ENCODE data around the gene BMP10.
A peak's percentile ranks its signal among the peaks of the same experiment; 100 is the strongest.

The BMP10 gene, protein sequence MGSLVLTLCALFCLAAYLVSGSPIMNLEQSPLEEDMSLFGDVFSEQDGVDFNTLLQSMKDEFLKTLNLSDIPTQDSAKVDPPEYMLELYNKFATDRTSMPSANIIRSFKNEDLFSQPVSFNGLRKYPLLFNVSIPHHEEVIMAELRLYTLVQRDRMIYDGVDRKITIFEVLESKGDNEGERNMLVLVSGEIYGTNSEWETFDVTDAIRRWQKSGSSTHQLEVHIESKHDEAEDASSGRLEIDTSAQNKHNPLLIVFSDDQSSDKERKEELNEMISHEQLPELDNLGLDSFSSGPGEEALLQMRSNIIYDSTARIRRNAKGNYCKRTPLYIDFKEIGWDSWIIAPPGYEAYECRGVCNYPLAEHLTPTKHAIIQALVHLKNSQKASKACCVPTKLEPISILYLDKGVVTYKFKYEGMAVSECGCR

DNA sequence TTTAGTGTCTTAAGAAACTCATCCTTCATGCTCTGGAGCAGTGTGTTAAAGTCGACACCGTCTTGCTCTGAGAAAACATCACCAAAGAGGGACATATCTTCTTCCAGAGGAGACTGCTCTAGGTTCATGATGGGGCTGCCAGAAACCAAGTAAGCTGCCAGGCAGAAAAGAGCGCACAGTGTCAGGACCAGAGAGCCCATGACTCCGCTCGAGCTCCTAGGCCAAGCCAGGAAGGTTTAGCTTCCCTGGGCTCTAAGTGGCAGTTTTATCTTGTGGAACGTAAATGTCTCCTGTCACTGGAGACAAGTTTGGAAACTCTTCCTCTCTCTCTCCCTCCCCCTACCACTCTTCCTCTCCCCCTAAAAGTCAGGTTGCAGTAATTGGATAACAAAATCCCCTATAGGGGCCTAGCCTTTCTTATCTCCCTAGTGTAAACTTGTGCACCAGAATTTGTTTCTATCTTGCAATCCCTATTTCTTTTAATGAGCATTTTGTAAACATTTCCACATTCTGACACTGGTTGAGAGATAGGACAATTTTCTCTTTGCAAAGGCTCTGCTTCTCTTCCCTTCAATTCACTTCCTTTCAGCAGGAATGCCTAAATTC is at the start of gene BMP10:
Gene BMP10 (minus strand): TSS at position 239 of the 606 bp plus-strand sequence. CDS start 39 bp downstream, at position 200.
- no peak for DNase-seq (ENCODE audit: low read depth)

DNA sequence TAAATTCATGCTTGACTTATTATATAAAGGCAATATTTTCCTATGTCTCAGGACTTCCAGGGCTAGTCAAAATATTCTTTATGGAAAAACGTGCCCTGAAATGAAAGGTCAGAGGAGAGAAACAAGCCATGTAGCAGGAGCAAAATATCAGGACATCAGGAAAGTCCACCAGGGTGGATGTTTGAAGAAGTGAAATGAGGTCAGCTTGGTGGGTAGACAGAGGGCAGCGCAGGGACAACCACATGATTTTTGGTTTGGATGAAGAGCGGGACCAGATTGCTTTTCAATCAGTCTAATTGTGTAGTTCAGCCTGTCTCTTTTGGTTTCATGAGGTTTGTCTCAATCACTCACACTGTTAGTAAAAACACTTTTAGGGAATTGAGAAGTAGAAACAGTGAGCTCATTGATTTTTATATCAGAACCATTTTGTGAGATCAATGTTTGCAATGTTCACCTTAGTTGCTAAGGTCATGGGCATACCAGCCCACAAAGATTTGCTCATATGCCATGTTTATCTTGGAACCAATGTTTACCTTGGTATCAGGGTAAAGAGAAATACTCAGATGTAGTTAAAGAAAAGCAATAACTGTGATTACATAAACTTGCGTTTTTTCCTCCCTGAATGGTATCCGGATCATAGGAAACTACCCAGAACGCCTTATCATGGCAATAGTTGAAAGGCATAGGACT is 49.4 kb upstream of the BMP10 start:
- no peak for DNase-seq (ENCODE audit: low read depth)

DNA sequence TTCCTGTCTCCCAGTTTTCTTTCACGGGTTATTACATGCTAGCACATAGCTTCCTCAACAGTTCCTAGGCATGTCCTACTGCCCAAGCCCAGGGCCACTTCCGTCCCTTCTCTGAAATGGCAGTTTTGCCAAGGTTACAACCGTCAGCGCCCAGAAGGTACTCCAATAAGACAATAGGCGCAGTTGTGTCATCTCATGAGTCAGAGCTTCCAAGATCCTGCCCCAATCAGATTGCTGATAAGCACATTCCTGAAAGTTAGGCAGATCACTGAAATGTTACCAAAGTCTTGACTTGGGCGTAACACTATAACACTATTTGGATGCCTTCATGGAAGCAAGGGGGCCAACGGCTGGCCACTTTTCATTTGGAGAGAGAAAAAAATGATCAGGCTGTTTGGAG is 47.3 kb upstream of the BMP10 start:
- no peak for DNase-seq (ENCODE audit: low read depth)

DNA sequence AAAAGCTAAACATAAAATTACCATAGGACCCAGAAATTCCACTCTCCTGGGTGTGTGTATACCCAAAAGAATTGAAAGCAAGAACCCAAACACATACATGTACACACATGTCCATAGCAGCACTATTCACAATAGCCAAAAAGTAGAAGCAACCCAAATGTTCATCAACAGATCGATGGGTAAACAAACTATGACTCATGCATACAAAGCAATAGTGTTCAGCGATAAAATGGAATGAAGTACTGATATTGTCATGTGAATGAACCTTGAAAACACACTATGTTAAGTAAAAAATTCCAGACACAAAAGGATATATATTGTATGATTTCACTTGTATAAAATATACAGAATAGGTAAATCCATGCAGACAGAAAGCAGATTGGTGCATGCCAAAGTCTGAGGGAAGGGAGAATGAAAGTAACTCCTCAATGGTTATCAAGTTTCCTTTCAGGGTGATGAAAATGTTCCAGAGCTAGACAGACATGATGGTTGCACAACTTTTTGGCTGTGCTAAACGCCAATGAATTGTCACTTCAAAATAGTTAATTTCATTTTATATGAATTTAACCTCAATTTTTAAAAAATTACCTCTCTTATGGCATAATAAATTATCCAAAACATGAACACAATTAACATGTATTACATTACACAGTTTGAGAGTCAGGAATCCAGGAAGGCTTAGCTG is 46.0 kb upstream of the BMP10 start:
- DNase-seq (ENCODE audit: low read depth) = no peak

DNA sequence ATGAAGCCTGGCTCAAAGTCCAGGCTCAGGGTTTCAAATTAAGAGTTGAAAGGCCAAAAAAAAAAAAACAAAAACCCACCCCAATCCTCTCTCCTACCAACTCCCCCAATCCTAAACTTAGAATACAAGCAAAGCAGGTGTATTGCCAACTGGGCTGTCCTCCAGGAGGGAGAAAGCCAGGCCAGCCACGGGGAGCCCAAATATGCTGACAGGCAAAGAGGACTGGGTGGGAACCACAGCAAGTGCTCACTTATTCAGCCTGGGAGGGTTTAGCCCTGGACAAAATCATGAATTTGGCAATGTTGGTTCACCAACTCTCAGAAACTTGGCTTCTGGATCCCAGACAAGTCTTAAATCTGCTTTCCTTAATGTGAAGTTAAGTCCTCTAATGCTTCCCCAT is 45.0 kb upstream of the BMP10 start:
- no peak for DNase-seq (ENCODE audit: low read depth)

DNA sequence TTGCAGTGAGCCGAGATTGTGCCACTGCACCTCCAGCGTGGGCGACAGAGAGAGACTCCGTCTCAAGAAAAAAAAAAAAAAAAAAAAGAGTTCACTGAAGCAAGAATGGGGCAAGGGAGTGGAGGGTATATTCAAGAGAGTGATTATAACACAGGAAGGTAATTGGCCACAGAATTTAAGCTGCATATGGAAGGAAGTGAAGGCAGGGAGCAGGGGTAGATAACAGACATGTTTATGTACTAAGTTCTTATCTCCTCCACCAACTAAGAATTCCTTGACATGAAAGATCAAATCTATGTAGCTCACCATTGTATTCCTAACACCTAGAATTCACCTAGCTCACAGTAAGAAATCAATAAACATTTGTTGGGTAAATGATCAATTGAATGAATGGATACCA is 44.2 kb upstream of the BMP10 start:
- no peak for DNase-seq (ENCODE audit: low read depth)

DNA sequence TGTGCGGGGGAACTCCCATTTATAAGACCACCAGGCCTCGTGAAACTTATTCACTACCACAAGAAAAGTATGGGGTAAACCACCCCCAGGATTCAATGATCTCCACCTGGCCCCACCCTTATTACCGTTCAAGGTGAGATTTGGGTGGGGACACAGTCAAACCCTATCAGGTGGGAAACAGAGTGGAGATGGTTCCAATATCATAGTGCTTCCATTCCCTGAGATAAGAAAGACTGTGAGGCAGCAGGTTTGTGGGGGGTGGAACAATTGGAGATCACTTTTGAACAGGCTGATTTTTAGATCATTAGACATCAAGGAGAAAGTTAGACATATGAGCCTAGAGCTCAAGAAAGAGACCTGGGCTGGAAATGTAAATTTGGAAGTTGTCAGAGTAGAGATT is 42.2 kb upstream of the BMP10 start:
- no peak for DNase-seq (ENCODE audit: low read depth)

DNA sequence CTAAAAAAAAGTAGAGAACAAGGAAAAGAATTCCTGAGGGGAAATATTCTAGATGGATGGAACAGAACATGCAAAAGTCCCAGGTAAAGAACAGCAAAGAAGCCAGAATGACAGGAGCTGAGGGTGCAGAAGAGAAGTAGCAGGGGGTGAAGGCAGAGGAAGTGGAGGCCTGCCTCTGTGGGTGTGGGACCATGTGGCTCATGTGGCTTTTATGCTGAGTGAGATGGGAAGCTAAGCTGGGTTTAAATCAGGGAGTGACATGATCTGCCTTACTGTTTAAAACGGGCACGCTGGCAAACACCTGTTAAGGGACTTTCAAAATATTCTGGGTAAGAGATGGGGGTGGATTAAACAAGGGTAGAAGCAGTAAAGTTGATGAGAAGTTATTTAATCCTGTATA is 41.5 kb upstream of the BMP10 start:
- no peak for DNase-seq (ENCODE audit: low read depth)

DNA sequence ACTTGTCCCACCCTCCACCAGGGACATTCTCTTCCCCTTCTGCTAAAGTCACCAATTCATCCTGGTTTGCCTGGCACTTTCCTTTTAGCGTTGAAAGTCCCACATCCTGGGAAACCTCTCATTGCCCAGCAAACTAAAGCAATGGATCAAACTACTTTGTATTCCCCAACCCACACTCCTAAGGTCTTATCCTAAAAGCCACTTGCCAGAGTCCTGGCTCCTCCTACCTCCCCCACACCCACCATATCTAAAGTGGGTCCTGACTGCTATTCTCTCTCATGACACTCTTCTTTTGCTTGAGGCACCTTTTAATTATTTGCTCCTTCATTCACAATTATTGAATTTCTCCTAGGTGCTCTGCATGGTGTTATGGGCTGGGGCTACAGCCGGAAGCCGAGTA is 40.9 kb upstream of the BMP10 start:
- DNase-seq (ENCODE audit: low read depth) = no peak

DNA sequence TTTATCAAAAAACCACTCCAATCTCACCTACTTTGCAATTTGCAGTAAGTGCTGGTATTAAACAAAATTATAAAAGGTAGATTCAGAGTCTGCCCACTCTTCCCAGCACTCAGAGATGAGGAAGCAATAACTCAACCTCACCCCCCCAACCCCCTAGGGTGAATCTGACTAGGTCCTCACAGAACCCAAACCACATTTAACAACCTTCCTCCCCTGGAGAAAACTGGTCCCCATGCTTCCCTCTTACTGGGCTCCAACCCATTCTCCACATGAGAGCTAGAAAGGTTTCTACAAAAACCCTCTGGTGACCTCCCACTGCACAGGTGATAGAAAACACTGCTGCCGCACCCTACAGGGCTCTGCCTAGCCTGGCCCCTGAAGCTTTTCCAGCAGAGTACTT is 40.5 kb upstream of the BMP10 start:
- no peak for DNase-seq (ENCODE audit: low read depth)

DNA sequence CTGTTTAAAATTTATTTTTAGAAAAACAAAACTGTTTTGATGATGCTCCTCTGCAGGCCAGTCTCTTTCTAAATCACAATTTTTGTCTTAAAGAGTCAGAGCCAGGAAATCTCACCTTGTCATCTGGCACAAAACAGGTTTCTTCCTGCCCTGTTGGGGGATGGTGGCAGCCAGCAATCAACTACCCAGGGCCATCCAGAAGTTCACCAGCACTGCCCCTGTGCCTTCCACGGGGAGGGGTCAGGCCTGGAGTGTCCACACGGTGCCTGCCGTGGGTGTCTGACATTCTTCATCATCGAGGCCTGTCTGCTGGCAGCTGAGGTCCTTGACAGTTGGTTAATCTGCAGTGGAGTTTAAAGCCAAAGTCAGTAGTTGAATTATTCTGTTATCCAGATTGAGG is 40.0 kb upstream of the BMP10 start:
- no peak for DNase-seq (ENCODE audit: low read depth)

DNA sequence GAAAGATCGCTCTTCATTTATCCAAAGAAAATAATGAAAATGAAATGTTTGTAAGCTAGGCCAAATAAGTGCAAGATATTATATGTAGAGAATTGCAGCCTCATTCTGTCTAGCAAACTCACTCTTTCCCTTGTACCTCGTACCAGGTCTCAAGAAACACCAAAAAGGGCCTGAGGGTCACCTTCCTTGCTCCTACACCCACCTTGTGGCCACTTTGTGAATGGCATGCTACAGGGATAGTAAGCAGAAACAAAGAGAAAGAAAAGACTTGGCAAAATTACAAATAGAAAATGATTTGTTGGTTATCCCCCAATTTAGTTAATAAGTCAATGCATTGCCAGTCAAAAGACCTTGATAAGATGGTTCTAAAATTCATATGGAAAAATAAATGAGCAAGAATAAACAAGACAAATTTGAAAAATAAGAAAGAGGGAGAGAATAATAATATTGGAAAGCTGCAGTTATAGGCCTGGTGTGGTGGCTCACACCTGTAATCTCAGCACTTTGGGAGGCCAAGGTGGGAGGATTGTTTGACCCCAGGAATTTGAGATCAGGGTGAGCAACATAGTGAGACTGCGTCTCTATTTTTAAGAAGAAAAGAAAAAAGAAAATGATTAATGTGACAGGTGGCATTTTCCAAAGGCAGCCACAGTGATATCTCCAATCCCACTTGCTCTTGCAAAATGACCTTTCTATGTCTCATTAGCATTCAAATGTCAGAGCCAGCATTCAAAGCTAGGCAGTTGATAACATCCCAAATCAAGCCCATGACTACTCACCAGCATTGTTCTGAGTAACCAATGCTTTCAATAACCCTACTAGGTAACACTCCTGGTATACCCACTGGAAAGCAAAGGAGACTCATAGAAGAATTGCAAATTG is 38.8 kb upstream of the BMP10 start:
- DNase-seq (ENCODE audit: low read depth) = peak; percentile 70

DNA sequence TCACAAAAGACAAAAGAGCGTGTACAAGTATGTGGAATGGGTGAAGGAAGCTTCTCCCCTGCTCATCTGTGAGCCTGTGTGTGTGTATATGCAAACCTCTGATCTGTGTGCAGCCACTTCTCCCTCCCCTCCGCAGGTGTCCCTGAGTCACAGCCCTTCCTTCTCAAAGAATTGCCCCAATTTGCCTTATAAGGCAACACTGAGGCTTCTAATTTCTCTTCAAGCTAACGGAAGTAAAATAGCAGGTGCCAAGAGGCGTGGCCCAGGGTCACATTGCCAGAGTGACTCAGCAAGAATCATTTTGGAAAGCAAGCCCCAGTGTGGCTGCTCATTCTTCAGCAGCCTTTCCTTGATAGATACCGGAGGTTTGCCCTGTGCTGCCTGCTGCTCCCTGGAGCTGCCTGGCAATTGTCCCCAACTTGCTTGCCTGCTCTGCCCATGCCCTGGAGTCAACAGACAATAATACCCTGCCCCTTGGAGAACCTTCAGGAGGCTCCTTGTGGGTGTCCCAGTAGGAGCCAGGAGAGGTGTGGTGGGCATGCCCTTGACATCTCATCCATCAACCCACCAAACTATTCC is 37.3 kb upstream of the BMP10 start:
- peak; percentile 89 for DNase-seq (ENCODE audit: low read depth)

DNA sequence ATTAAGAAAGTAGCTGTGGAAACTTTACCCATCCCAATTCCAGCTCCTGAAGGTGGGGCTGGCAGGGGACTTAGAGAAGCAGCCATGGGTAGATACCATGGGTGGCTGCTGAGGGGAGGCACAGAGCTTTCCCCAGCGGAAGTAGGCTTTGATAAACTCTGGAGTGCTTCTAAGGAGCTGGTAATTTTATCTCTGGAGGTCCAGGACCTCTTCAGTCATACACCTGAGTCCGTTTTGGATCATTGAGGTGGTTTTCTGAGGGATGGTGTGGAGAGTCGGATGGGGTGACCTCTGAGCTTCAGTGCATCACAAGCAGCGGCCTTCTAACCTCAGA is 36.7 kb upstream of the BMP10 start:
- no peak for DNase-seq (ENCODE audit: low read depth)

DNA sequence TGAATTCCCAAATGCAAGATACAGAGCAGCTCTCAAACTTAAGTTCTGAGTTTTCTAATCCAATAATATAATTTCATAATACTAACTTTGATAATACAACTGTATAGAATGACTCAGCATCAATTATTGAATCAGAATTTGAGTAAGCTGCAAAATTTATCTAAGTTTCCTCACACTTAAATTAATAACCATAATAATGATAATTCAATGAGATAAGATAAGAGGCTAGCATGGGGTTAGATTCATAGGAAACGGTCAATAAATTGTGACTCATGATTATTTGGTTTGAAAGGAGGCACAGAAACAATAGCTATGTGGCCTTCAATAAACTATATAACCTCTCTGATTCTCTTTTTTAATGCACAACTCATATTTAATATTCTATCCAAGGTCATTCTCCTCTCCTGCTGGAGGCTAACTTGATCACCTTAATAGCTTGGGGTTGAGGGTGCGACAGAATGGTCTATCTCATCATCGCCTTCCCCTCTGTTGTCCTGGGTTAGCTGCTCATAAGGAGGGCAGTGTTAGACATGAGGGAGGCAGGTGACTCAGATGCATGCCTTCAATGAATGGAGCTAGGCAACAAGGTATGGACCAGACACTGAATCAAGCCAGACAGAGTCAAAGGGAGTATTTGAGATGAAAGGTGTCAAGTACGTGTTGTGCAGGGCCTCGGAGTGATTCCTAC is 36.2 kb upstream of the BMP10 start:
- DNase-seq (ENCODE audit: low read depth) = no peak

DNA sequence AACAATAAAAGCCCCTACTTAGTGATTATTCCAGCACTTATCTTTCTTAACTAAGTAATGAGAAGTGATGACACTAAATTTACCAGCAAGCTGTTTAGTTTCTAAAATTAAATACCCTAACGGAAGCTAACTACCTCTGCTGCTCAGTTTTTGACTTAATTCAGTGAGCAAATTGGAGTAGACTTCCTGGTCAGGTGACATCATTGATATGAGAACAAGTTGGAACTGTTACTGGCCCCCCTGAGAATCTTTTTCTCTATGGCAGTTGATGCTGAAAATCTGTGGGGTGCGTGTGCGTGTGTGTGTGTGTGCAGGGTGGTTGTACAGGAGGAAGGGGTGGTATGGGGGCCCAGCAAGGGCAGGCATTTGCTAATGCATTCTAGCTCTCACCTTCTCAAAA is 35.5 kb upstream of the BMP10 start:
- no peak for DNase-seq (ENCODE audit: low read depth)

DNA sequence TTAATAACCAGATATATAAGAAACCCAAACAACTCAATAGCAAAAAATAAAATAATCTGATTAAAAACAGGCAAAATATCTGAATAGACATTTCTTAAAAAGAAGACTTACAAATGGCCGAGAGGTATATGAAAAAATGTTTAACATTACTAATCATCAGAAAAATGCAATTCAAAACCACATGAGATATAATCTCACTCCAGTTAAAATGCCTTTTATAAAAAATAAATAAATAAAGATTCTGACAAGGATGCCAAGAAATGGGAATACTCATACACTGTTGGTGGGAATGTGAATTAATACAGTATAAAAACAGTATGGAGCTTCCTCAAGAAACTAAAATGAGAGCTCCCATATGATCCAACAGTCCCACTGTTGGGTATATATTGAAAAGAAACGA is 33.9 kb upstream of the BMP10 start:
- no peak for DNase-seq (ENCODE audit: low read depth)

DNA sequence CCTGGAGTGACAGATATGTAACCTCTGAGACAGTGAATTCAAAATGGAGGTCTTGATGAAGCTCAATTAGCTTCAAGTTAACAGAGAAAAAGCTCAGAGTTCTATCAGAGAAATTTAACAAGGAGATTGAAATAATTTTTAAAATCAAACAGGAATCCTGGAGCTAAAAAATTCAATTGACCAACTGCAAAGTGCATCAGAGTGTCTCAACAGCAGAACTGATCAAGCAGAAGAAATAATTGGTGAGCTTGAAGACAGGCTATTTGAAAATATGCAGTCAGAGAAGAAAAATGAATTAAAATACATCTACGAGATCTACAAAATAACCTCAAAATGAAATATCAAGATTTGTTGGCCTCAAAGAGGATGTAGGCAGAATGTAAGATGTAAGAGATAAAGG is 30.4 kb upstream of the BMP10 start:
- no peak for DNase-seq (ENCODE audit: low read depth)

DNA sequence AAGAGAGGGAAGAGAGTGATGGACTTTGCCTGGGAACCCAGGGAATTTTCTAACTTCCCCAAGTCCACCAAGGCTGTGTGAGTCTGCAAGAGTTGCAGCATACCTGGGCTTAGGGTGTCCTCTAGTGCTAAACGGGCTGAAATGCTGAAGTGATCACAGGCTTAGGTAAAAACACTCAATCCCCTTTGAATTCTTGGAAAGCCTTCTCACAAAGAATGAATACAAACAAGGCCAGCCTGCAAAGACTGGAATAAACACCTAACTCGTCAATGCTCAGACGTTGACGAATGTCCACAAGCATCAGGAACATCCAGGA is 30.0 kb upstream of the BMP10 start:
- DNase-seq (ENCODE audit: low read depth) = no peak

DNA sequence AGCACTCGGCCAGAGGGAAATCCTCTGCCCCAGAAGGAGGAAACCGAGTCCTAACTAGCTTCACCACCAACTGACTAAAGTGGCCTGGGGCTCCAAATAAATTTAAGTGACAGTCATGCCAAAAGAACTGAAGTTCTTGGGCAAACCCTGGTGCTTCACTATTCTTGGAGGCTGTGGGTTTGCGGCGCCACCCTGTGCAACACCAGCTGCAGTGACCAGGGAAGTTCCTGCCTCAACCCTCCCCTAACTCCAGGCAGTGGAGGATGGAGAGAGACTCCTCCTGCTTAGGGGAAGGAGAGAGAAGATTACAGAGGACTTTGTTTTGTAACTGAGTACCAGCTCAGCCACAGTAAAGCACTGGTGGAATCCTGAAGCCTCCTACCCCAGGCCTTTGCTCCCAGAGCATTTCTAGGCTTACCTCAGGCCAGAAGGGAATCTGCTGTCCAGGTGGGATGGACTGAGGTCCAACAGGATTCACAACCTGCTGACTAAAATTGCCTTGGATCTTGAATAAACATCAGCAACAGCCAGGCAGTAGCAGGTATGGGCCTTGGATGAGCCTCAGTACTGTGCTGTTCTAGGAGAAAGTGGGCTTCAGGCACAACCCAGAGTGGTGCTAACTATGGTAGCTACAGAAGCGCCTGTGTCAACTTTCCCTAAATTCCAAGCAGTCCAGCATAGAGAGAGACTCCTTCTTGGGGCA is 29.4 kb upstream of the BMP10 start:
- no peak for DNase-seq (ENCODE audit: low read depth)

Data from stimulated activated CD4-positive, alpha-beta T cell treated with anti-CD3 and anti-CD28 coated beads, Interleukin-2, amount 100 ng/mL, for 4 hours (primary cell).